T follicular helper cell (primary cell): ENCODE results near the gene MSI2.

Experiments
- DNase-seq: peaks from one replicate; pipeline ENCODE4 v3.0.0-alpha.2; 2020; ENCODE audit warnings: low read depth

Gene MSI2

GRCh38 chr17:57638284-57638683 lies 382.0 kb downstream of the MSI2 start:
- no peak for DNase-seq

- DNase-seq = no peak
Observed at GRCh38 chr17:57639381-57639780, 383.1 kb downstream of the MSI2 start.

DNA sequence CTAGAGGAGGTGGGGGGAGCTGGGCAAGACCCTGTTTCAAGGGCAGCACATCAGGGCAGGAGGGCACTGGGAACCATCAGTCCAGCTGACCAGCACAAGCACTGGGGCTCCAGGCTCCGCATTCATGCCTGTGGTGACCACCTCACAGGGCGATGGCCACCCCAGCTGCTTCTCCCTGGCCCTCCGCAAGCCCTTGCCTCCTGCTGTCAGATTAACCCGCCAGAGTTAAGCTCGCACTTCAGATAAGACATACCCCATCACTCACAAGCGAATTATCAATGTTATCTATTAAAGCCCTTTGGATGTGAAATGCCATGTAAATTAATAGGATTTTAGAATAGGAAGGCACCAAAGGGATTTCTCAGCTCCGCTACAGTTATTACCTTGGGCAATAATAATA lies 383.8 kb downstream of the MSI2 start:
- DNase-seq = no peak

DNA sequence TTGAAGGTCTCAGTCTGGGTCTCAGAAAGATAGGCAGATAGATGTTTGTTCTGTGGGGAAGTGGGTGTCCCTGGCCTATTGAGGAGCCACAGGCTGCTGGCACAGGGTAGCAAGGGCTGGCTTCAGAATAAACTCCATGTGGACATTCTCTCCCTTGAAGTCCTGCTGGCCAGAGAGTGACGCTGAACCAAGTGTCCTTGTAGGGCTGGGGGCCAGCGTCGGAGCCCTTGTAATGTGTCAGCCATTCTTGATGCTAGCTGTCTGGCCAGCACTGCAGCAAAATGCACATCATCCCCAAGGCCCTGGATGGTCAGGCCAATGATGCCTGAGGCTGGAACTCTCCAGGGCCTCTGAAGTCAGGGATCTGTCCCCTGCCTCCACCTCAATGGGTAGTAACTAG lies 385.4 kb downstream of the MSI2 start:
- no peak for DNase-seq

DNA sequence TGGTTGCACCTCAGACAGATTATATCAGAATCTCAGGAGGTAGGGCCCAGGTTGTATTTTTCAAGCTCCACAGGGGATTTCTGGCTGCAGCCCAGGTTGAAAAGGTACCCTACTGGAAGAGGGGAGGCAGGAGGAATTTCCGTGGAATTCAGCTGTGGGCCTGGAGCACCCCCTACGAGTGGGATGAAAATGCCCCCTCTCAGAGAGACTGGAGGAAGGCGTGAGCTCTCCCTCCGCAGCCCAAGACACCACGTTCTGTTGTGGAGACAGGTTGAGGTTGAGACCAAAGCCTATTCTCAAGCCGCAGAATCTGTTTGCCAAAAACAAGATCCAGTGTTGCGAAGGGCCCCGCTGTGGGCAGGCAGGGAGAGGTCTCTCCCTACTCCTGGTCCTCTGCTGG lies 386.7 kb downstream of the MSI2 start:
- no peak for DNase-seq

- no peak for DNase-seq
Observed at GRCh38 chr17:57644326-57644725, 388.0 kb downstream of the MSI2 start.

DNA sequence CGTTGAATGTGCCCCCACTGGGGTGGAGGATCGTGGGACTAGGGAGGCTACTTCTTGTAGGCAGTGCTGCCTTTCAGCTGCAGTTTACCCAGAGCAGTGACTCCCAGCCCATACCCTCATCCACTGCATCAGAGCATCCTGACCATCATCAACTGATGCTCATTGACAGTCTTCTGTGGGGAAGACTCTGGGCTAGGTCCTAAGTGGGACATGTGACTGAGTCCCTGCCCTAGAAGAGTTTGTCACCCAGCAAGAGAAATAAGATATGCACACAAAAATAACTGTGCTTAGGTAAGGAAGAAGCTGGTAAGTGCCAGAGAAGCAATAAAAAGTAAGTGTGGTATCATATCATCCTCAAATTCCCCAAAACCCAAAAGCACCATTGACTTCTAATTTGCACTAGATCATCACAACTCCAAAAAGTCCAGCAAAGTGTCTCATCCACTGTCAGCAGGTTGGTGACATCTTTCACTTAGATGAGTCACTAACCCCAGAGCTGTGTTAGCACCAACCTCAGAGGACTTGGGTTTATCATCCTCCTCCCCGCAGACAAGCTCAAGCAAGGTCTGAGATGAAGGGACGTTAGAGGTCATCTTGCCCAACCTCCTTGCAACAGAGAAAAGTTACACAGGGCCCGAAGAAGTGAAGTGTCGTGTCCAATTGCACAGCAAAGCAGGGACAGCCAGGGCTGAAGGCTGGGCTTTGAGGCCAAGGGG lies 389.8 kb downstream of the MSI2 start:
- DNase-seq = no peak

- DNase-seq = no peak
Observed at GRCh38 chr17:57648720-57649119, 392.4 kb downstream of the MSI2 start.

- no peak for DNase-seq
Observed at GRCh38 chr17:57649191-57649590, 392.9 kb downstream of the MSI2 start.

DNA sequence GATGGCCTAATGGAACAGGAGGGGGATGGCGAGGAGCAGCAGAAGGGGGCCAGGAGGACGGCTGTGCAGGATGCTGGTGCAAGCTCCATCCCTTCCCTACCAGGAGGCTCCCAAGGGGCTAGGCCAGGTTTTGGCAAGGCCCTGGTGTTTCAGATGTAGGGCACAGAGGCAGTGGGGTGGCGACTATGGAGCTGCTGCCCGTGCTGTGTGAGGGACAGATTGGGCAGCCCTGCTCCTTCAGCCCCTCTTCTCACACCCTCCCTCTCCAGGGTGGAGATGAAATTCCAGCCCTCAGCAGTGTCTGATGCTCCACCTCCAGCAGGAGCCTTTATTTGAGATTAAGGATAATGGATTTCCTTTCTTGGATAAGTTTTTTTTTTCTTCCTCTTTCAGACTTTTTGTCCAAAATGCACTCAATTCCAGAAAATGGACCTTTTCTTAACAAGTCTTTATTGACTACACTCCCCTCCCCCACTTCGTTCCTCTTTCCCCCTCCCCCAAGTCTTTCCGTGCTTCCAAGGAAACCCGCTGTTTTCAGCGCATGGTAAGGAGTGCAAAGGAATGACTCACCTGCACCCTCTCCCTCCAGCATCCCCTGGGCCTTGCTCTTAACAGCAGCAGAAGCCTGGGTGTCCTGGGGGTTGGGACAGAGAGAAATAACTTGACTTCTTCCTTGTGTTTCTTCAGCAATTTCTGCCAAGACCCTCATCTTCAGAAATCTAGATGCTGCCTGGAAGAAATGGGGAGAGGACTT lies 393.6 kb downstream of the MSI2 start:
- no peak for DNase-seq

DNA sequence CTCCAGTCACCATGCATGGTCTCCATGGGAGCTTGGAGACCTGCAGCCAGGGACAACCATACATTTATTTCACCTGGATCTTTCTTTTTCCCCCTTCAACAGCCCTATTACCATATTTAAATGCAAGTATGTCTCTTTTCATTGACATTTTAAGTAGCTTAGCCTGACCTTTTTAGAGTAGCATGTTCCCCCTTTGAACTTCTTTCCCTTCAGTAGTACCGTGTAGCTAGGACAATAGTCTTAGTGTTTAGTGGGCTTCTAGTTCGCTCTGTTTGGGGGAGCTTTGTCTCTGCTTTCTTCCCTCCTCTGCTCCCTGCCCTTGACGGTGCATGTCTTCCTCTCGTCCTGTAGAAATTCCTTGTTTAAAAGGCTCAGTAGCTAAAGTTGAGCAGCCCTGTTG lies 394.2 kb downstream of the MSI2 start:
- DNase-seq = no peak

DNA sequence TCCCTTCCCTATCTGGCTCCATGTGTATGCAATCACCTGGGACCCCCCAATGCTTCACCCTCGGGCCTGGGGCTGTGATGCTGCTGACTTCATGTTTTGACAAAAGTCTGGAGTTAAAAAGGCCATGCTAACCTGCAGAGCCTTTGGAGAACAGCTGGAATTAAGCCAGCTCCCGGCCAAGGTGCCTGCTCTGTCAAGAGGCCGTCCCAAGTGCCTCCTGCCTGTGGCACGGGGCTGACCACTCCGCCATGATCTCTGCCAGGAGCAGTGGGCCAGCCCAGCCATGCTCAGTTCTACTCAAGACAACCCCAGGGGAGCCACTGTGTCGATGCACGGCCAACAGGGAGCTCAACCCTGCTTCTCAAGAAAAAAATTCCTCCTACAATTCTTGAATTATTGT lies 395.1 kb downstream of the MSI2 start:
- DNase-seq = no peak

GRCh38 chr17:57651996-57652395 lies 395.7 kb downstream of the MSI2 start:
- no peak for DNase-seq

GRCh38 chr17:57652811-57653210 lies 396.5 kb downstream of the MSI2 start:
- no peak for DNase-seq

DNA sequence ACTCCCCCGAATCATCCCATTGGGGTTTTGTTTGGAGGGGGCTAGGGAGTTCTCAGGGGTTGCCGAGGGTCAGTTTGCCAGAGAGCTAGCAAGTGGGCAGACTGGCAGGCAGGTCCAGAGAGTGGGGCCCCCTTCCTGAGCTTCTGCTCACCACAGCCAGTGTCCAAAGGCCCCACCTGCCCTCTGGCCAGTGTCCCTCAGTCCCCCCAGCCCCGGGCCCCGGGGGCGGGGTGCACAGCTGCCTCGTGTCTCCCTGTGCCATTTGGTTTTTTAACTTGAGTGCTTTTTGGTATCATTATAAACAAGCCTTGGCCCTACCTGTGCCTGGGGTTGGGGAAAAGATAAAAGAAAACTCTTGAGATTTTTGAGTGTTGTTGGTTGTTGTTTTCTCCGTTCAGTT lies 397.0 kb downstream of the MSI2 start:
- no peak for DNase-seq

DNA sequence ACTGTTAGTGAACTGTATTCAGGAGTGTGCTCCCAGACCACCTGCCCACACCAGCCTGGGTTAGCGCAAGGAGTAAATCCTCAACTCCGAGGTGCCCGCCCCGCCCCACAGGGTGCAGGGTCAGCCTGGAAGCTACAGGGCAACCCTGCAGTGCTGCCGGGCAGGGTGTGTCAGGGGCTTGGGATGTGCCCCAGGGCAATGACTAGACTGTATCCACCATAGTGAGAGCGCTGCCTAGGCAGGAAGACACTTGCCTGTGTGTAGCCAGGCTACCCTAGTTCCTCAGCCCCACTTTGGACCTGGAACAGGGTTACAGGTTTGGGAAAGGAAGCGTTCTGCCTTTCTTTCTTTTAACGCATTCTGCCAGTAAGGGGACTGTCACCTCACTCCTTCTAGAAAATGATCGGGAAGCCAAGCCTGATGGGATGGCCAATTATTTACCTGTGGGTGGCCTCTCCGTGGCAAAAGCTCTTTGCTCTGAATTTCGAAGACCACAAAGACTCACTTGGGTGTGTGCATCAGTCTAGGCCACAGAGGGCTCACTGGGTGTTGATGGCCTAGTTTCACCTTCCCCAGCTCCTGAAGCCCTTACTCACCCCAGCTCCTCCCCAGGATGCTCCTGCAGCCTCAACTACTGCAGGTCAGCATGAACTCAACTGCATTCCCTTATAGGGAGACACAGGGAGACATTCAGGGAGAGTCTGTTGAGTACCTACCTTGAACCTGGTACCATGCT lies 397.9 kb downstream of the MSI2 start:
- no peak for DNase-seq

- DNase-seq = no peak
Observed at GRCh38 chr17:57655553-57655952, 399.2 kb downstream of the MSI2 start.

GRCh38 chr17:57657211-57657610 lies 400.9 kb downstream of the MSI2 start:
- no peak for DNase-seq

GRCh38 chr17:57662041-57662440 lies 405.7 kb downstream of the MSI2 start:
- no peak for DNase-seq

- peak; percentile 3 for DNase-seq
Observed at GRCh38 chr17:57662644-57663308, 406.5 kb downstream of the MSI2 start.

GRCh38 chr17:57663326-57664070 lies 407.2 kb downstream of the MSI2 start:
- DNase-seq = no peak

- no peak for DNase-seq
Observed at GRCh38 chr17:57665128-57665527, 408.8 kb downstream of the MSI2 start.
